HepG2 (cell line): ENCODE results near the gene TSPAN18.

Experiments
- ARNT ChIP-seq: fragments of 450-650 bp; IDR thresholded peaks from 2 replicates; pipeline ENCODE4 v1.6.1; 2017
- EZH2 ChIP-seq: conservative IDR thresholded peaks from 2 replicates; pipeline ENCODE4 v1.6.1; 2012; ENCODE audit warnings: mild to moderate bottlenecking, low read depth, low read length, moderate library complexity
- FOXA1 ChIP-seq, 2 experiments: fragments of 450-650 bp in 1 of 2; sonication (generic) in 1 of 2; formaldehyde crosslinking in 1 of 2; IDR thresholded peaks; 2 replicates each; pipeline versions ENCODE4 v1.4.0 to v1.6.1; 2016 to 2020; ENCODE audit warnings: missing genetic modification reagents in 1 of 2
- FOXK2 ChIP-seq: fragments of 450-650 bp; IDR thresholded peaks from 2 replicates; pipeline ENCODE4 v1.6.1; 2016
- HIC2 ChIP-seq: sonication (generic); formaldehyde crosslinking; IDR thresholded peaks from 2 replicates; pipeline ENCODE4 v1.9.0; 2022; ENCODE audit warnings: low read depth, missing genetic modification reagents
- MXI1 ChIP-seq: IDR thresholded peaks from 3 replicates; pipeline ENCODE4 v1.6.1; 2012; ENCODE audit warnings: low read depth, low read length, inconsistent platforms, borderline replicate concordance
- POLR2A ChIP-seq, 2 experiments: IDR thresholded peaks; 2 replicates each; pipeline ENCODE4 v1.6.1; 2011; ENCODE audit warnings: low read depth in 2 of 2, low read length in 2 of 2, mild to moderate bottlenecking in 1 of 2, moderate library complexity in 1 of 2; ENCODE audit not compliant: insufficient read depth in 1 of 2
- POLR2AphosphoS5 ChIP-seq: IDR thresholded peaks from 2 replicates; pipeline ENCODE4 v1.6.1; 2012; ENCODE audit warnings: low read depth, low read length
- TBP ChIP-seq: sonication (generic); formaldehyde crosslinking; IDR thresholded peaks from 2 replicates; pipeline ENCODE4 v1.5.0; 2020; ENCODE audit warnings: missing genetic modification reagents
- TF ChIP-seq, protein P1 (sequence below): sonication (generic); formaldehyde crosslinking; IDR thresholded peaks from 2 replicates; pipeline ENCODE4 v1.5.1; 2020; ENCODE audit warnings: mild to moderate bottlenecking, missing genetic modification reagents, moderate library complexity

DNA sequence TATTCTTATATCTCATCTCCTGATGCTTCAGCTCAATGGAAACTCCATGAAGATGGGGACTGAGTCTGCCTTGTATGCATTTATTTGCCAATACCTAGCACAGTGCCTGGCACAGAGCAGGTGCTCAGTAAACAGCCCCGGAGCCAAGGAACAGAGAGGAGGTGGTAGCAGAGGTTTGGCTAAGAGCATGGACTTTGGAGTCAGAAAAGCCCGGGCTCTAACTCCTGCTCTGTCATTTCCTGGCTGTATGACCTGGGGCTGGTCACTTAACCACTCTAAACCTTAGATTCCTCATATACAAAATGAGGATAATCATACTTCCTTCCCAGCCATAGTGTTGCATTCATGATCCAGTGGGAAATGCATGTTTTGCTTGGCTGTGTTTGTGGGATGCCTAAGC, 187.3 kb downstream of the TSPAN18 start:
- TF ChIP-seq POLR2AphosphoS5, result no peak
- no peak for TF ChIP-seq HIC2 (CRISPR knock-in tag)
- TF ChIP-seq TBP (CRISPR knock-in tag), result no peak
- no peak for TF ChIP-seq ARNT
- no peak for TF ChIP-seq EZH2
- TF ChIP-seq FOXA1 (IDR thresholded peaks at IDR 0.05), result no peak
- no peak for TF ChIP-seq FOXA1 (CRISPR knock-in tag; IDR thresholded peaks at IDR 0.05)
- TF ChIP-seq POLR2A (IDR thresholded peaks at IDR 0.05; ENCODE audit: insufficient read depth in 1 of 2, low read depth in 2 of 2, low read length in 2 of 2), result no peak
- no peak for TF ChIP-seq MXI1
- no peak for TF ChIP-seq FOXK2
- TF ChIP-seq, protein P1, sequence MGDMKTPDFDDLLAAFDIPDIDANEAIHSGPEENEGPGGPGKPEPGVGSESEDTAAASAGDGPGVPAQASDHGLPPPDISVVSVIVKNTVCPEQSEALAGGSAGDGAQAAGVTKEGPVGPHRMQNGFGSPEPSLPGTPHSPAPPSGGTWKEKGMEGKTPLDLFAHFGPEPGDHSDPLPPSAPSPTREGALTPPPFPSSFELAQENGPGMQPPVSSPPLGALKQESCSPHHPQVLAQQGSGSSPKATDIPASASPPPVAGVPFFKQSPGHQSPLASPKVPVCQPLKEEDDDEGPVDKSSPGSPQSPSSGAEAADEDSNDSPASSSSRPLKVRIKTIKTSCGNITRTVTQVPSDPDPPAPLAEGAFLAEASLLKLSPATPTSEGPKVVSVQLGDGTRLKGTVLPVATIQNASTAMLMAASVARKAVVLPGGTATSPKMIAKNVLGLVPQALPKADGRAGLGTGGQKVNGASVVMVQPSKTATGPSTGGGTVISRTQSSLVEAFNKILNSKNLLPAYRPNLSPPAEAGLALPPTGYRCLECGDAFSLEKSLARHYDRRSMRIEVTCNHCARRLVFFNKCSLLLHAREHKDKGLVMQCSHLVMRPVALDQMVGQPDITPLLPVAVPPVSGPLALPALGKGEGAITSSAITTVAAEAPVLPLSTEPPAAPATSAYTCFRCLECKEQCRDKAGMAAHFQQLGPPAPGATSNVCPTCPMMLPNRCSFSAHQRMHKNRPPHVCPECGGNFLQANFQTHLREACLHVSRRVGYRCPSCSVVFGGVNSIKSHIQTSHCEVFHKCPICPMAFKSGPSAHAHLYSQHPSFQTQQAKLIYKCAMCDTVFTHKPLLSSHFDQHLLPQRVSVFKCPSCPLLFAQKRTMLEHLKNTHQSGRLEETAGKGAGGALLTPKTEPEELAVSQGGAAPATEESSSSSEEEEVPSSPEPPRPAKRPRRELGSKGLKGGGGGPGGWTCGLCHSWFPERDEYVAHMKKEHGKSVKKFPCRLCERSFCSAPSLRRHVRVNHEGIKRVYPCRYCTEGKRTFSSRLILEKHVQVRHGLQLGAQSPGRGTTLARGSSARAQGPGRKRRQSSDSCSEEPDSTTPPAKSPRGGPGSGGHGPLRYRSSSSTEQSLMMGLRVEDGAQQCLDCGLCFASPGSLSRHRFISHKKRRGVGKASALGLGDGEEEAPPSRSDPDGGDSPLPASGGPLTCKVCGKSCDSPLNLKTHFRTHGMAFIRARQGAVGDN (CRISPR knock-in tag), result no peak
